H9 (cell line): ENCODE results near the gene EXOSC1. TPM values are rescaled to one million over a fixed set of nuclear protein-coding genes. Genes with fewer than 3 reads are reported as not detected.

Experiments
- DNase-seq: peaks from one replicate; pipeline ENCODE4 v3.0.0-alpha.2; 2017
- H2AFZ ChIP-seq: one replicate; pipeline ENCODE4 v1.6.1; 2013; ENCODE audit warnings: mild to moderate bottlenecking, low read length, control low read depth, moderate library complexity
- H2AK5ac ChIP-seq: 2 replicates; pipeline ENCODE4 v1.6.1; 2013; ENCODE audit warnings: low read length, control low read depth, mixed read lengths; ENCODE audit not compliant: insufficient read length
- H2BK120ac ChIP-seq: one replicate; pipeline ENCODE4 v1.6.1; 2013; ENCODE audit warnings: low read depth, mild to moderate bottlenecking, low read length, control low read depth, inconsistent platforms; ENCODE audit not compliant: poor library complexity, severe bottlenecking
- H2BK12ac ChIP-seq: 2 replicates; pipeline ENCODE4 v1.6.1; 2013; ENCODE audit warnings: low read length, control low read depth, mixed read lengths, low read depth; ENCODE audit not compliant: insufficient read length
- H2BK15ac ChIP-seq: 2 replicates; pipeline ENCODE4 v1.6.1; 2013; ENCODE audit warnings: low read depth, low read length, control low read depth
- H2BK20ac ChIP-seq: one replicate; pipeline ENCODE4 v1.6.1; 2013; ENCODE audit warnings: low read depth, mild to moderate bottlenecking, low read length, control low read depth, inconsistent platforms; ENCODE audit not compliant: poor library complexity, severe bottlenecking
- H2BK5ac ChIP-seq: 2 replicates; pipeline ENCODE4 v1.6.1; 2013; ENCODE audit warnings: low read length, control low read depth, mixed read lengths; ENCODE audit not compliant: insufficient read length
- H3K14ac ChIP-seq: 2 replicates; pipeline ENCODE4 v1.6.1; 2013; ENCODE audit warnings: low read length, control low read depth; ENCODE audit not compliant: insufficient read depth
- H3K18ac ChIP-seq: 2 replicates; pipeline ENCODE4 v1.6.1; 2013; ENCODE audit warnings: low read depth, mild to moderate bottlenecking, mixed read lengths, low read length, control low read depth; ENCODE audit not compliant: insufficient read length
- H3K23ac ChIP-seq: 2 replicates; pipeline ENCODE4 v1.6.1; 2013; ENCODE audit warnings: low read length, control low read depth, mixed read lengths, low read depth; ENCODE audit not compliant: insufficient read length
- H3K23me2 ChIP-seq: 2 replicates; pipeline ENCODE4 v1.6.1; 2013; ENCODE audit warnings: low read depth, mild to moderate bottlenecking, mixed read lengths, low read length, control low read depth; ENCODE audit not compliant: insufficient read length, poor library complexity, severe bottlenecking
- H3K27ac ChIP-seq: 2 replicates; pipeline ENCODE4 v1.5.1; 2013; ENCODE audit warnings: low read length, control low read depth, mixed read lengths, low read depth; ENCODE audit not compliant: insufficient read length
- H3K27me3 ChIP-seq: 2 replicates; pipeline ENCODE4 v1.6.1; 2013; ENCODE audit warnings: low read length, control low read depth, inconsistent platforms; ENCODE audit not compliant: insufficient read depth
- H3K4ac ChIP-seq: 2 replicates; pipeline ENCODE4 v1.6.1; 2013; ENCODE audit warnings: low read depth, mild to moderate bottlenecking, control low read depth, inconsistent platforms, low read length, moderate library complexity
- H3K4me1 ChIP-seq: 2 replicates; pipeline ENCODE4 v1.6.1; 2013; ENCODE audit warnings: low read length, control low read depth, inconsistent platforms; ENCODE audit not compliant: insufficient read depth
- H3K4me2 ChIP-seq: 2 replicates; pipeline ENCODE4 v1.6.1; 2013; ENCODE audit warnings: low read length, control low read depth, mixed read lengths; ENCODE audit not compliant: insufficient read length, insufficient read depth
- H3K56ac ChIP-seq: 2 replicates; pipeline ENCODE4 v1.6.1; 2013; ENCODE audit warnings: low read depth, mild to moderate bottlenecking, mixed read lengths, low read length, control low read depth; ENCODE audit not compliant: insufficient read length
- H3K79me1 ChIP-seq: 2 replicates; pipeline ENCODE4 v1.6.1; 2013; ENCODE audit warnings: low read depth, mild to moderate bottlenecking, moderate library complexity, low read length, control low read depth, inconsistent platforms; ENCODE audit not compliant: insufficient read depth, poor library complexity, severe bottlenecking
- H3K79me2 ChIP-seq: 2 replicates; pipeline ENCODE4 v1.6.1; 2013; ENCODE audit warnings: low read length, control low read depth, inconsistent platforms; ENCODE audit not compliant: insufficient read depth
- H3K9ac ChIP-seq: 2 replicates; pipeline ENCODE4 v1.6.1; 2013; ENCODE audit warnings: low read length, control low read depth, mixed read lengths; ENCODE audit not compliant: insufficient read length; ENCODE audit errors: extremely low read depth
- H3K9me3 ChIP-seq: one replicate; pipeline ENCODE4 v1.6.1; 2013; ENCODE audit warnings: low read depth, low read length, inconsistent platforms; ENCODE audit not compliant: control insufficient read depth
- H3T11ph ChIP-seq: one replicate; pipeline ENCODE4 v1.6.1; 2013; ENCODE audit warnings: mild to moderate bottlenecking, low read length, control low read depth, inconsistent platforms
- H4K20me1 ChIP-seq: one replicate; pipeline ENCODE4 v1.6.1; 2013; ENCODE audit not compliant: control insufficient read depth, insufficient read length, insufficient read depth
- H4K5ac ChIP-seq: 2 replicates; pipeline ENCODE4 v1.6.1; 2013; ENCODE audit warnings: low read depth, mild to moderate bottlenecking, mixed read lengths, low read length, control low read depth; ENCODE audit not compliant: insufficient read length
- H4K8ac ChIP-seq: replicated peaks from 2 replicates; pipeline ENCODE4 v1.6.1; 2013; ENCODE audit warnings: low read length, control low read depth, mixed read lengths, low read depth; ENCODE audit not compliant: insufficient read length
- H4K91ac ChIP-seq: 2 replicates; pipeline ENCODE4 v1.6.1; 2013; ENCODE audit warnings: low read depth, mild to moderate bottlenecking, moderate library complexity, mixed read lengths, low read length, control low read depth; ENCODE audit not compliant: insufficient read length
- H3K27ac Mint-ChIP-seq, 3 experiments: 2 replicates in 2 of 3; 3 replicates in 1 of 3; pipeline ENCODE4 v1.8.0; 2020 to 2021; ENCODE audit warnings: mixed read lengths in 3 of 3, mild to moderate bottlenecking in 1 of 3, moderate library complexity in 1 of 3
- H3K27me3 Mint-ChIP-seq: 2 replicates; pipeline ENCODE4 v1.8.0; 2021; ENCODE audit warnings: low read depth, mild to moderate bottlenecking, moderate library complexity, mixed read lengths
- H3K36me3 Mint-ChIP-seq, 3 experiments: 2 replicates in 2 of 3; 3 replicates in 1 of 3; pipeline ENCODE4 v1.8.0; 2020 to 2021; ENCODE audit warnings: low read depth in 3 of 3, mixed read lengths in 3 of 3; ENCODE audit not compliant: insufficient read depth in 1 of 3
- H3K4me1 Mint-ChIP-seq, 2 experiments: 2 replicates each; pipeline ENCODE4 v1.8.0; 2020; ENCODE audit warnings: mixed read lengths in 2 of 2
- H3K4me3 Mint-ChIP-seq, 2 experiments: 2 replicates in 1 of 2; 3 replicates in 1 of 2; pipeline ENCODE4 v1.8.0; 2020 to 2021; ENCODE audit warnings: mild to moderate bottlenecking in 2 of 2, mixed read lengths in 2 of 2, moderate library complexity in 1 of 2
- H3K9me3 Mint-ChIP-seq, 2 experiments: 2 replicates in 1 of 2; 3 replicates in 1 of 2; pipeline ENCODE4 v1.8.0; 2020; ENCODE audit warnings: mild to moderate bottlenecking in 2 of 2, mixed read lengths in 2 of 2, moderate library complexity in 1 of 2
- WGBS: extraction: QIAGEN DNeasy Blood & Tissue Kit; methylation state at CpG from one replicate; pipeline ENCODE4 v1.1.7; 2013; ENCODE audit warnings: missing lambda C conversion rate, low lambda C conversion rate, mixed read lengths; ENCODE audit not compliant: insufficient read length; ENCODE audit errors: extremely low coverage; 5-methylcytosine and 5-hydroxymethylcytosine counted together
- total RNA-seq: library from RNA; stranded (reverse); gene quantifications from 2 replicates; pipeline ENCODE4 v1.2.1, GENCODE V29; 2021
- TF ChIP-seq, protein P1 (sequence below): fragments of 200-600 bp; sonication (generic); conservative IDR thresholded peaks from 3 replicates; pipeline ENCODE4 v1.8.0; 2021; ENCODE audit warnings: antibody characterized with exemption, mild to moderate bottlenecking

EXOSC1 gene
- total RNA-seq, 1 experiment from 2014 or later: 66.4 TPM

DNA sequence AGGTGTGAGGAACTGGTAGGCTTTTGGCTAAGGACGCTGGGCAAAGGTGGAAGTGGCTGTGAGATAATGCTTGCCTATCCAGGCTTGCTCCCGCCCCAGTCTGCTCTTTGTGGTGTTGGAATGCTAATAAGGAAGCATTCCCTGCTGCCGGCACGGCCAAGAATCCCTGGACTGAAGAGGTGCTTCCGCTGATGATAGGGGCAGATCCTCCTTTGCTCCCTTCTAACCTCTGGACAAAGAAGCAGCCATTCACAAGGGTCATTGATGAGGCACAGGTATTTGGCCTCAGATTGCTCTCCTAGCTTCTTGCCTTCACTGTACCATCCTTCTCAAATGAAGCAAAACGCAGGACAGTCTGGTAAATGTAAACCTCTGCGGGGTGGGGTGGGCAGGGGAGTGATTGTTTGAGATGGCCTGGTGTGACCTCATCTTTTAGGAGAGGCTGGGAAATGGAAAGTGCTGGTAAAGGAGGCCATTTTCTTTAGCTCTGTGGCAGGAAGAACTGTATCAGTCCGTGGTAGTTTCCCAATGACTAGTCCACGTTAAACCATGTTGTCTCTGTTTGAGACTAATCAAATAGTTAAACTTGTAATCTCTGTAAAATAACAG is 18.1 kb downstream of the EXOSC1 start:
- Histone ChIP-seq H3K79me1 (no peaks in the 10 kb centered on the region), H3K23me2 (peaks cover 9% of the 10 kb centered on the region), H2BK15ac (no peak overlapping the region), H3K79me2 (peaks cover 19% of the 10 kb centered on the region; the same call in 1 of the 2 replicates), H3K4ac (no peak overlapping the region; the same call in 1 of the 2 replicates), H3K4me1 (no peaks in the 10 kb centered on the region), H3K18ac (peak overlapping the region; percentile 83), H3K9me3 (no peaks in the 10 kb centered on the region), H2BK12ac (no peak overlapping the region), H4K8ac (no peak overlapping the region), H2BK120ac (no peak overlapping the region), H3K14ac (peak overlapping the region; percentile 21; the same call in 1 of the 2 replicates), H3K27ac (peak overlapping the region; percentile 74), H4K20me1 (no peaks in the 10 kb centered on the region), H3T11ph (no peak overlapping the region), H3K4me2 (peak overlapping the region; percentile 83), H3K27me3 (no peaks in the 10 kb centered on the region), H2AFZ (no peak overlapping the region), H2AK5ac (no peak overlapping the region), H2BK5ac (no peak overlapping the region), H3K9ac (peak overlapping the region; percentile 99), H4K5ac (peak overlapping the region; percentile 6), H3K23ac (no peak overlapping the region), H4K91ac (no peak overlapping the region), H2BK20ac (no peak overlapping the region), H3K56ac (no peak overlapping the region)
- Mint-ChIP-seq H3K27me3 (0 out of 2 replicates have a peak, but pooled peaks cover 1% of the 10 kb centered on the region), H3K4me3 (peak overlapping the region; percentile 90 to 96), H3K9me3 (peaks cover 0 to 2% of the 10 kb centered on the region in 2 experiments; a peak in 1 of 5 replicates), H3K4me1 (peaks cover 17 to 19% of the 10 kb centered on the region in 2 experiments), H3K27ac (peak overlapping the region; percentile 96 to 99 (median 99)), H3K36me3 (peaks cover 41 to 55% (median 44%) of the 10 kb centered on the region in 3 experiments)
- TF ChIP-seq, protein P1, sequence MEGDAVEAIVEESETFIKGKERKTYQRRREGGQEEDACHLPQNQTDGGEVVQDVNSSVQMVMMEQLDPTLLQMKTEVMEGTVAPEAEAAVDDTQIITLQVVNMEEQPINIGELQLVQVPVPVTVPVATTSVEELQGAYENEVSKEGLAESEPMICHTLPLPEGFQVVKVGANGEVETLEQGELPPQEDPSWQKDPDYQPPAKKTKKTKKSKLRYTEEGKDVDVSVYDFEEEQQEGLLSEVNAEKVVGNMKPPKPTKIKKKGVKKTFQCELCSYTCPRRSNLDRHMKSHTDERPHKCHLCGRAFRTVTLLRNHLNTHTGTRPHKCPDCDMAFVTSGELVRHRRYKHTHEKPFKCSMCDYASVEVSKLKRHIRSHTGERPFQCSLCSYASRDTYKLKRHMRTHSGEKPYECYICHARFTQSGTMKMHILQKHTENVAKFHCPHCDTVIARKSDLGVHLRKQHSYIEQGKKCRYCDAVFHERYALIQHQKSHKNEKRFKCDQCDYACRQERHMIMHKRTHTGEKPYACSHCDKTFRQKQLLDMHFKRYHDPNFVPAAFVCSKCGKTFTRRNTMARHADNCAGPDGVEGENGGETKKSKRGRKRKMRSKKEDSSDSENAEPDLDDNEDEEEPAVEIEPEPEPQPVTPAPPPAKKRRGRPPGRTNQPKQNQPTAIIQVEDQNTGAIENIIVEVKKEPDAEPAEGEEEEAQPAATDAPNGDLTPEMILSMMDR: no peak
- DNase-seq: peak; percentile 86
- WGBS: no CpG with 5 or more reads among the region's 9 CpGs
